Measurements from ENCODE around the gene LMTK3. TPM values are rescaled to one million over a fixed set of nuclear protein-coding genes. Genes with fewer than 3 reads are reported as not detected.

Gene LMTK3
- total and polyA plus RNA-seq, 2 of the 13 experiments (the other 11 are each of a cell fraction or from before 2014, with no cell fraction given): 0.18 to 0.29 TPM

GRCh38 chr19:48469289-48469881 lies 42.2 kb downstream of the LMTK3 start, which contains the start of gene CYTH2 (continued):
- TF ChIP-seq HBP1 (CRISPR knock-in tag; IDR thresholded peaks at IDR 0.05; ENCODE audit: low read depth) (no peak), ELF1 (CRISPR knock-in tag; IDR thresholded peaks at IDR 0.05) (no peak), ZHX1 (CRISPR knock-in tag; IDR thresholded peaks at IDR 0.05; ENCODE audit: low read depth) (no peak), HNRNPH1 (optimal IDR thresholded peaks at IDR 0.05; ENCODE audit: low read depth, low read length) (no peak), PHF5A (CRISPR knock-in tag; IDR thresholded peaks at IDR 0.05; ENCODE audit: low read depth, unreplicated experiment) (no peak), NBN (conservative IDR thresholded peaks at IDR 0.05) (no peak), ZNF30 (CRISPR knock-in tag; IDR thresholded peaks at IDR 0.05) (no peak), ZNF460 (CRISPR knock-in tag; IDR thresholded peaks at IDR 0.05; ENCODE audit: borderline replicate concordance) (no peak), ZNF138 (CRISPR knock-in tag; IDR thresholded peaks at IDR 0.05; ENCODE audit: low read depth) (no peak), PTBP1 (IDR thresholded peaks at IDR 0.05; ENCODE audit: low read depth, low read length, poor library complexity, severe bottlenecking) (no peak), KAT7 (CRISPR knock-in tag; IDR thresholded peaks at IDR 0.05; ENCODE audit: borderline replicate concordance) (peak; percentile 32; the same call in 1 of the 2 replicates), FOXP4 (CRISPR knock-in tag; IDR thresholded peaks at IDR 0.05) (peak; percentile 50; the same call in 1 of the 2 replicates), CHD2 (IDR thresholded peaks at IDR 0.05; ENCODE audit: low read depth, low read length) (no peak), PCBP1 (IDR thresholded peaks at IDR 0.05; ENCODE audit: borderline replicate concordance, low read depth, low read length) (no peak), PRDM15 (CRISPR knock-in tag; IDR thresholded peaks at IDR 0.05) (peak; percentile 90), ZNF24 (IDR thresholded peaks at IDR 0.05) (no peak), RARA (CRISPR knock-in tag; IDR thresholded peaks at IDR 0.05) (peak; percentile 26; the same call in 1 of the 2 replicates), HMG20B (CRISPR knock-in tag; conservative IDR thresholded peaks at IDR 0.05) (no peak), ZNF792 (CRISPR knock-in tag; IDR thresholded peaks at IDR 0.05) (peak; percentile 54; the same call in 1 of the 2 replicates), ZNF468 (CRISPR knock-in tag; IDR thresholded peaks at IDR 0.05) (no peak), ERF (CRISPR knock-in tag; IDR thresholded peaks at IDR 0.05) (peak; percentile 16; the same call in 1 of the 2 replicates), SMAD1 (CRISPR knock-in tag; IDR thresholded peaks at IDR 0.05; ENCODE audit: borderline replicate concordance, low read depth) (no peak)

Data from HepG2 (cell line).